Activated CD8-positive, alpha-beta memory T cell treated with anti-CD3 and anti-CD28 coated beads for 36 hours (primary cell): ENCODE data around the gene GRIPAP1. TPM values are rescaled to one million over a fixed set of nuclear protein-coding genes. Genes with fewer than 3 reads are reported as not detected.

Experiments used
- CTCF ChIA-PET: fragments of 350-600 bp; sonication (Branson Sonifier 250); formaldehyde crosslinking; loops from one replicate; lab custom pipeline; 2021; ENCODE audit warnings: antibody characterized with exemption; lab: Charles Lee
- POLR2A ChIA-PET: fragments of 350-600 bp; sonication (Branson Sonifier 250); formaldehyde crosslinking; loops from one replicate; lab custom pipeline; 2021; ENCODE audit warnings: antibody characterized with exemption; lab: Charles Lee
- total RNA-seq, 2 experiments: library from RNA; stranded (reverse); gene quantifications; one replicate each; pipeline ENCODE4 v1.2.3, GENCODE V29; 2021

The GRIPAP1 gene
- total RNA-seq, 2 experiments from 2014 or later: 60.8 TPM

- ChIA-PET CTCF (interaction anchor here (0.7 to 2.0 kb wide), 8 partner anchors 13 to 306 kb away, joined by 3 to 9 read pairs (median 3); partner anchors contain the start of genes PIM2, PQBP1, SLC35A2 and TIMM17B), POLR2A (interaction anchor here (0.6 to 6.7 kb wide), 6 partner anchors 9 to 224 kb away, joined by 3 to 76 read pairs (median 6); partner anchors contain the start of genes PIM2 and SLC35A2)
These were observed 64.8 kb downstream of the GRIPAP1 start for GRCh38 chrX:48937054-48937907.

- ChIA-PET POLR2A (interaction anchor here (1.1 to 6.7 kb wide), 4 partner anchors 10 to 25 kb away, joined by 3 to 76 read pairs (median 8); partner anchors contain the start of genes PIM2 and SLC35A2), CTCF (interaction anchor here (1.0 to 2.0 kb wide), 5 partner anchors 13 to 305 kb away, joined by 3 to 9 read pairs (median 5); partner anchors contain the start of gene SLC35A2)
These were observed 65.5 kb downstream of the GRIPAP1 start for GRCh38 chrX:48936429-48937053.

- POLR2A ChIA-PET: interaction anchor here (6.7 kb wide), 1 partner anchor 16 kb away, joined by 76 read pairs; the partner anchor contains the start of gene PIM2
- CTCF ChIA-PET: interaction anchor here (0.6 to 0.7 kb wide), 2 partner anchors 15 to 81 kb away, joined by 3 to 6 read pairs; no protein-coding TSS in a partner anchor
These were observed 66.8 kb downstream of the GRIPAP1 start for GRCh38 chrX:48935301-48935670.

GRCh38 chrX:48934581-48935300 is 67.3 kb downstream of the GRIPAP1 start:
- CTCF ChIA-PET: interaction anchor here (0.6 to 0.9 kb wide), 2 partner anchors 15 to 80 kb away, joined by 3 to 4 read pairs; no protein-coding TSS in a partner anchor
- POLR2A ChIA-PET: no interaction called here

GRCh38 chrX:48933757-48934156 is 68.3 kb downstream of the GRIPAP1 start:
- POLR2A ChIA-PET: interaction anchor here (0.7 kb wide), 1 partner anchor 197 kb away, joined by 5 read pairs; no protein-coding TSS in a partner anchor
- CTCF ChIA-PET: interaction anchor here (0.9 kb wide), 1 partner anchor 14 kb away, joined by 4 read pairs; no protein-coding TSS in a partner anchor

- ChIA-PET CTCF (no interaction called here), POLR2A (no interaction called here)
These were observed 74.2 kb downstream of the GRIPAP1 start for GRCh38 chrX:48927736-48928382.

- ChIA-PET POLR2A (no interaction called here), CTCF (no interaction called here)
These were observed 74.9 kb downstream of the GRIPAP1 start for GRCh38 chrX:48927123-48927522.

GRCh38 chrX:48924270-48924669 is 77.8 kb downstream of the GRIPAP1 start:
- ChIA-PET POLR2A (no interaction called here), CTCF (interaction anchor here (1.1 kb wide), 1 partner anchor 13 kb away, joined by 5 read pairs; no protein-coding TSS in a partner anchor)

GRCh38 chrX:48923771-48924170 is 78.3 kb downstream of the GRIPAP1 start:
- CTCF ChIA-PET: interaction anchor here (1.1 kb wide), 1 partner anchor 13 kb away, joined by 5 read pairs; no protein-coding TSS in a partner anchor
- POLR2A ChIA-PET: no interaction called here

Other genes starting within 250 kb of the GRIPAP1 start
- gene GLOD5, start 240.5 kb downstream of the GRIPAP1 start, total RNA-seq: not detected
- not detected for gene GATA1, start 215.7 kb downstream of the GRIPAP1 start, total RNA-seq
- 10 to 100 TPM; 48.9 to 49.9 TPM for gene HDAC6, start 200.2 kb downstream of the GRIPAP1 start, total RNA-seq
- gene ERAS, start 175.8 kb downstream of the GRIPAP1 start, total RNA-seq: under 1 TPM in 1 of 2 experiments, not detected in 1; 0.29 TPM
- 1 to 10 TPM; 1.8 to 3.0 TPM for gene PCSK1N, start 166.7 kb downstream of the GRIPAP1 start, total RNA-seq
- 10 to 100 TPM; 82.4 to 85.3 TPM for gene TIMM17B, start 104.5 kb downstream of the GRIPAP1 start, total RNA-seq
- gene PQBP1, start 104.3 kb downstream of the GRIPAP1 start, total RNA-seq: 10 to 100 TPM; 96.1 to 99.5 TPM
- gene SLC35A2, start 90.6 kb downstream of the GRIPAP1 start, total RNA-seq: 10 to 100 TPM; 27.3 to 29.7 TPM
- gene PIM2, start 83.2 kb downstream of the GRIPAP1 start, total RNA-seq: 100 to 1,000 TPM; 275 to 277 TPM
- gene OTUD5, start 44.7 kb downstream of the GRIPAP1 start, total RNA-seq: 10 to 100 TPM; 63.9 to 64.5 TPM
- gene KCND1, start 30.4 kb downstream of the GRIPAP1 start, total RNA-seq: 1 to 10 TPM; 1.1 TPM
- 10 to 100 TPM; 26.7 to 29.0 TPM for gene TFE3, start 41.1 kb upstream of the GRIPAP1 start, total RNA-seq
- gene CCDC120, start 56.7 kb upstream of the GRIPAP1 start, total RNA-seq: 1 to 10 TPM; 3.7 to 4.0 TPM
- 10 to 100 TPM; 11.1 to 11.6 TPM for gene PRAF2, start 71.7 kb upstream of the GRIPAP1 start, total RNA-seq
- 10 to 100 TPM; 40.3 to 40.6 TPM for gene WDR45, start 77.6 kb upstream of the GRIPAP1 start, total RNA-seq
- 10 to 100 TPM; 21.3 to 21.4 TPM for gene GPKOW, start 121.5 kb upstream of the GRIPAP1 start, total RNA-seq
- 1 to 10 TPM in 1 of 2 experiments, under 1 TPM in 1; 0.99 to 1.0 TPM for gene MAGIX, start 160.5 kb upstream of the GRIPAP1 start, total RNA-seq
- gene PLP2, start 169.6 kb upstream of the GRIPAP1 start, total RNA-seq: 10 to 100 TPM; 80.2 to 86.8 TPM
- gene PRICKLE3, start 184.1 kb upstream of the GRIPAP1 start, total RNA-seq: 10 to 100 TPM; 18.4 to 19.4 TPM
- 1 to 10 TPM; 2.7 TPM for gene SYP, start 197.9 kb upstream of the GRIPAP1 start, total RNA-seq
- gene CACNA1F, start 231.1 kb upstream of the GRIPAP1 start, total RNA-seq: under 1 TPM; 0.15 to 0.21 TPM
- gene CCDC22, start 233.2 kb upstream of the GRIPAP1 start, total RNA-seq: 10 to 100 TPM; 21.4 to 21.8 TPM